PC-3 (cell line): Measurements from ENCODE around the gene SLC12A9. TPM values are rescaled to one million over a fixed set of nuclear protein-coding genes. Genes with fewer than 3 reads are reported as not detected.

Experiments
- ATAC-seq: fragments of 200-7000 bp; cut with Tn5 transposase; 2 replicates; pipeline ENCODE4 v1.9.1; 2020; ENCODE audit warnings: mild to moderate bottlenecking, moderate library complexity
- BruUV-seq: library from RNA; stranded (reverse); fragments of 400-500 nt; replicated peaks from 2 replicates; lab custom pipeline; 2021; lab: Mats Ljungman, UMichigan
- CTCF ChIA-PET: fragments of 300-600 bp; sonication (Branson Sonifier 250); formaldehyde crosslinking; loops from one replicate; lab custom pipeline; 2022; ENCODE audit warnings: antibody characterized with exemption; lab: Charles Lee
- POLR2A ChIA-PET: fragments of 300-600 bp; sonication (Branson Sonifier 250); formaldehyde crosslinking; loops from one replicate; lab custom pipeline; 2022; ENCODE audit warnings: antibody characterized with exemption; ENCODE audit not compliant: unreplicated experiment; lab: Charles Lee
- DNase-seq: peaks from one replicate; pipeline ENCODE4 v3.0.0-alpha.2; 2015
- H2AFZ ChIP-seq: fragments of 300-600 bp; sonication (generic); 2 replicates; pipeline ENCODE4 v1.6.0; 2016; ENCODE audit warnings: antibody characterized with exemption, low read length
- H3F3A ChIP-seq: fragments of 300-600 bp; sonication (generic); one replicate; pipeline ENCODE4 v1.6.0; 2017; ENCODE audit warnings: antibody characterized with exemption, low read length, control low read depth, mild to moderate bottlenecking; ENCODE audit not compliant: unreplicated experiment
- H3K27ac ChIP-seq: fragments of 300-600 bp; sonication (generic); 2 replicates; pipeline ENCODE4 v1.5.1; 2016; ENCODE audit warnings: mild to moderate bottlenecking, low read length
- H3K27me3 ChIP-seq: fragments of 300-600 bp; sonication (generic); 2 replicates; pipeline ENCODE4 v1.6.1; 2016; ENCODE audit warnings: low read length, mixed read lengths
- H3K36me3 ChIP-seq: fragments of 300-600 bp; sonication (generic); 2 replicates; pipeline ENCODE4 v1.6.1; 2016; ENCODE audit warnings: low read depth, mixed run types, low read length, mixed read lengths
- H3K4me1 ChIP-seq: fragments of 300-600 bp; sonication (generic); 2 replicates; pipeline ENCODE4 v1.5.1; 2016; ENCODE audit warnings: low read length; ENCODE audit not compliant: insufficient read depth
- H3K4me2 ChIP-seq: fragments of 300-600 bp; sonication (generic); 2 replicates; pipeline ENCODE4 v1.6.0; 2016; ENCODE audit warnings: low read length
- H3K4me3 ChIP-seq: fragments of 300-600 bp; sonication (generic); 2 replicates; pipeline ENCODE4 v1.5.1; 2016; ENCODE audit warnings: mild to moderate bottlenecking, low read length, mixed read lengths
- H3K79me2 ChIP-seq: fragments of 300-600 bp; sonication (generic); 2 replicates; pipeline ENCODE4 v1.6.1; 2017; ENCODE audit warnings: low read length, mixed read lengths
- H3K9ac ChIP-seq: fragments of 300-600 bp; sonication (generic); 2 replicates; pipeline ENCODE4 v1.6.0; 2016; ENCODE audit warnings: mild to moderate bottlenecking, low read length
- H3K9me2 ChIP-seq: fragments of 300-600 bp; sonication (generic); replicated peaks from 2 replicates; pipeline ENCODE4 v1.6.1; 2016; ENCODE audit warnings: mixed run types, low read length, mixed read lengths
- H3K9me3 ChIP-seq: fragments of 300-600 bp; sonication (generic); 2 replicates; pipeline ENCODE4 v1.6.1; 2016; ENCODE audit warnings: low read length, mixed read lengths
- H4K20me1 ChIP-seq: fragments of 300-600 bp; sonication (generic); 2 replicates; pipeline ENCODE4 v1.6.1; 2016; ENCODE audit warnings: low read length, mixed read lengths
- EZH2 ChIP-seq: fragments of 300-600 bp; sonication (generic); IDR thresholded peaks from one replicate; pipeline ENCODE4 v1.6.1; 2017; ENCODE audit warnings: antibody characterized with exemption, mild to moderate bottlenecking, low read length; ENCODE audit not compliant: unreplicated experiment
- EZH2phosphoT487 ChIP-seq: fragments of 300-600 bp; sonication (generic); IDR thresholded peaks from 2 replicates; pipeline ENCODE4 v1.6.1; 2018; ENCODE audit warnings: mild to moderate bottlenecking, antibody characterized with exemption, low read length, borderline replicate concordance
- intact Hi-C: fragments of 100-400 bp; cut with micrococcal nuclease; formaldehyde crosslinking; loops from 2 replicates; pipeline ENCODE4 v1.9.0; 2023
- total RNA-seq: library from RNA; depleted of rRNA; stranded (reverse); fragments of >200 nt; gene quantifications from 2 replicates; pipeline ENCODE4 v1.2.3, GENCODE V29; 2014
- TF ChIP-seq, protein P1 (sequence below): fragments of 300-600 bp; sonication (generic); conservative IDR thresholded peaks from 2 replicates; pipeline ENCODE4 v1.5.1; 2017; ENCODE audit warnings: antibody characterized with exemption, low read depth, mild to moderate bottlenecking, low read length

SLC12A9 gene
- total RNA-seq, 1 experiment from 2014 or later = 31.2 TPM

DNA sequence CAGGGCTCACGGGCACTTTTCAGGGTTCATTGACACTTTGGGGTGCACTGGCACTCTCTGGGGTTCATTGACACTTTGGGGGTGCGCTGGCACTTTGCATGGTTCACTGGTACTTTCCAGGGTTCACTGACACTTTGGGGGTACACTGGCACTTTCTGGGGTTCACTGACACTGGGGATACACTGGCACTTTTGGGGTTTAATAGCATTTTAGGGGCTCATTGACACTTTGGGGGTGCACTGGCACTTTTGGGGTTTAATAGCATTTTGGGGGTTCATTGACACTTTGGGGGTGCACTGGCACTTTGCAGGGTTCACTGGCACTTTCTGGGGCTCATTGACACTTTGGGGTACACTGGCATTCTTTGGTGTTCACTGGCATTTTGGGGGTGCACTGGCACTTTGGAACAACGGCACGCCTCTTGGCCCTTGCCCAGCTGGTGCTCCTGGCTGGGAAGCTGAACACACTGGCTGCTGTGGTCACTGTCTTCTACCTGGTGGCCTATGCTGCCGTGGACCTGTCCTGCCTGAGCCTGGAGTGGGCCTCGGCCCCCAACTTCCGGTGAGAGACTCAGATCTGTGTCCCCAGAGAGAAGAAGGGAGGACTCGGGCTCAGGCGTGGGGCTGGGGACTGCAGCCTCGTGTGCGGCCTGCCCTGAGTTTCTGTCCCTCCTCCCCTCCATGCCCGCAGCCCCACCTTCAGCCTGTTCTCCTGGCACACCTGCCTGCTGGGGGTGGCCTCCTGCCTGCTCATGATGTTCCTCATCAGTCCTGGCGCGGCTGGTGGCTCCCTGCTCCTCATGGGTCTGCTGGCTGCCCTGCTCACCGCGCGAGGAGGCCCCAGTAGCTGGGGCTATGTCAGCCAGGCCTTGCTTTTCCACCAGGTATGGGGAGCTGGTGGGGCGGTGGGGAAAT is 8.4 kb downstream of the SLC12A9 start:
- peaks cover 15% of the 10 kb centered on the region for H3K4me1 ChIP-seq
- H3K79me2 ChIP-seq = no peaks in the 10 kb centered on the region
- no peaks in the 10 kb centered on the region for H3K9me2 ChIP-seq
- no TSS peak for BruUV-seq
- no peaks in the 10 kb centered on the region for H3K9me3 ChIP-seq
- intact Hi-C loops = no loop called here
- ATAC-seq (no peak), DNase-seq (no peak)
- TF ChIP-seq EZH2phosphoT487 (no peak), EZH2 (no peak)
- TF ChIP-seq, protein P1, sequence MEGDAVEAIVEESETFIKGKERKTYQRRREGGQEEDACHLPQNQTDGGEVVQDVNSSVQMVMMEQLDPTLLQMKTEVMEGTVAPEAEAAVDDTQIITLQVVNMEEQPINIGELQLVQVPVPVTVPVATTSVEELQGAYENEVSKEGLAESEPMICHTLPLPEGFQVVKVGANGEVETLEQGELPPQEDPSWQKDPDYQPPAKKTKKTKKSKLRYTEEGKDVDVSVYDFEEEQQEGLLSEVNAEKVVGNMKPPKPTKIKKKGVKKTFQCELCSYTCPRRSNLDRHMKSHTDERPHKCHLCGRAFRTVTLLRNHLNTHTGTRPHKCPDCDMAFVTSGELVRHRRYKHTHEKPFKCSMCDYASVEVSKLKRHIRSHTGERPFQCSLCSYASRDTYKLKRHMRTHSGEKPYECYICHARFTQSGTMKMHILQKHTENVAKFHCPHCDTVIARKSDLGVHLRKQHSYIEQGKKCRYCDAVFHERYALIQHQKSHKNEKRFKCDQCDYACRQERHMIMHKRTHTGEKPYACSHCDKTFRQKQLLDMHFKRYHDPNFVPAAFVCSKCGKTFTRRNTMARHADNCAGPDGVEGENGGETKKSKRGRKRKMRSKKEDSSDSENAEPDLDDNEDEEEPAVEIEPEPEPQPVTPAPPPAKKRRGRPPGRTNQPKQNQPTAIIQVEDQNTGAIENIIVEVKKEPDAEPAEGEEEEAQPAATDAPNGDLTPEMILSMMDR = no peak
- H3F3A ChIP-seq = no peaks in the 10 kb centered on the region
- H3K9ac ChIP-seq = no peak overlapping the region
- POLR2A ChIA-PET = no interaction called here
- H4K20me1 ChIP-seq = no peaks in the 10 kb centered on the region
- H3K4me3 ChIP-seq = no peak overlapping the region
- no peak overlapping the region for H2AFZ ChIP-seq
- CTCF ChIA-PET = no interaction called here
- H3K27me3 ChIP-seq = no peaks in the 10 kb centered on the region
- H3K36me3 ChIP-seq = peaks cover 15% of the 10 kb centered on the region
- H3K27ac ChIP-seq = no peak overlapping the region
- H3K4me2 ChIP-seq = no peak overlapping the region

DNA sequence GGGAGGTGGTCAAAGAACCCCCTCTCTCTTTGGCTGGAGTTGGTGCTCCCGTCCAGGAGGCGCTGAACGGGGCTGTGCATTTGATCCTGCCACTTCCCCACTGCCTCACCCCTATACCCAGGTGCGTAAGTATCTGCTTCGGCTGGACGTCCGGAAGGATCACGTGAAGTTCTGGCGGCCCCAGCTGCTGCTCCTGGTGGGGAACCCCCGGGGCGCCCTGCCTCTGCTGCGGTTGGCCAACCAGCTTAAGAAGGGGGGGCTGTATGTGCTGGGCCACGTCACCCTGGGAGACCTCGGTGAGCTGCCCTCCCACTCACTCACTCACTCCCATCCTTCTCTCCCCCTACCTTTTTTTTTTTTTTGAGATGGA is 9.1 kb downstream of the SLC12A9 start:
- Histone ChIP-seq H3K9me2 (no peaks in the 10 kb centered on the region), H2AFZ (no peak overlapping the region), H4K20me1 (no peaks in the 10 kb centered on the region), H3K9ac (no peak overlapping the region), H3K4me3 (no peak overlapping the region), H3F3A (no peaks in the 10 kb centered on the region), H3K36me3 (peaks cover 15% of the 10 kb centered on the region), H3K27ac (no peak overlapping the region), H3K79me2 (no peaks in the 10 kb centered on the region), H3K4me2 (no peak overlapping the region), H3K9me3 (no peaks in the 10 kb centered on the region), H3K4me1 (peaks cover 21% of the 10 kb centered on the region), H3K27me3 (no peaks in the 10 kb centered on the region)
- ATAC-seq (no peak), DNase-seq (no peak)
- POLR2A ChIA-PET = no interaction called here
- TF ChIP-seq, protein P1 = no peak
- TF ChIP-seq EZH2 = no peak
- no peak for TF ChIP-seq EZH2phosphoT487
- no TSS peak for BruUV-seq
- intact Hi-C loops = no loop called here
- CTCF ChIA-PET = no interaction called here

DNA sequence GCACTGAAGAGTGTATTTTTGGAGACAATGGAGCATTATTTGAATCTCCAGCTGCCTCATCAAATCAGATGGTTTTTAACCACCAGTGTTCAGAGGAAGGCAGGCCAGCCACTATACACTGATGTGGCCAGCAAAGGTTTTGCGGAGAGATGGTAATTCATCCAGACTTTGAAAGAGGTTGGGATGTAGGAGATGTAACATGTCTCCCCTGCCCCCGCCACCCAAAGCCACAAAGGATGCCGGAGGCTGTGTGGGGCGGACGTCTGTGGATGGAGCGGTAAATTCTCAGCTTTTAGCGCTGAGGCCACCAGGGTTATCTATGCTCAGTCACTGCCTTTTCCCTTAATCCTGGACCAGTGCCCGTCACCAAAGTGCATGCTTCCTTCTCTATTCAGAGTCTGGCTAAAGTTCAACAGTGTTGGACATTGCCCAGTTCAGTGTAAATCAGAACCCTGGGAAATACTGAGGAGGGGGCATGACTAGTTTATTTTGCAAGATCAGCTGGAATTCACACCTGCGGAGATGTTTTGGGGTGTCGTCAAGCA is 11.0 kb downstream of the SLC12A9 start:
- ChIA-PET POLR2A (no interaction called here), CTCF (no interaction called here)
- H3K27ac ChIP-seq = no peak overlapping the region
- peaks cover 34% of the 10 kb centered on the region for H3K4me1 ChIP-seq
- no peaks in the 10 kb centered on the region for H3K27me3 ChIP-seq
- no peak for DNase-seq
- peaks cover 15% of the 10 kb centered on the region for H3K36me3 ChIP-seq
- H4K20me1 ChIP-seq = no peaks in the 10 kb centered on the region
- H3K9me2 ChIP-seq = no peaks in the 10 kb centered on the region
- no peak for ATAC-seq
- no peak overlapping the region for H3K9ac ChIP-seq
- no peak overlapping the region for H3K4me2 ChIP-seq
- no peaks in the 10 kb centered on the region for H3K9me3 ChIP-seq
- no peaks in the 10 kb centered on the region for H3F3A ChIP-seq
- H3K79me2 ChIP-seq = peaks cover 5% of the 10 kb centered on the region
- no TSS peak for BruUV-seq
- intact Hi-C loops = no loop called here
- H2AFZ ChIP-seq = no peak overlapping the region
- H3K4me3 ChIP-seq = no peak overlapping the region
- TF ChIP-seq EZH2 (no peak), EZH2phosphoT487 (no peak)
- TF ChIP-seq, protein P1 = no peak
